ENCODE results near the gene ACOXL. TPM values are rescaled to one million over a fixed set of nuclear protein-coding genes. Genes with fewer than 3 reads are reported as not detected.

Gene ACOXL
- total RNA-seq, 1 experiment from 2014 or later: not detected

DNA sequence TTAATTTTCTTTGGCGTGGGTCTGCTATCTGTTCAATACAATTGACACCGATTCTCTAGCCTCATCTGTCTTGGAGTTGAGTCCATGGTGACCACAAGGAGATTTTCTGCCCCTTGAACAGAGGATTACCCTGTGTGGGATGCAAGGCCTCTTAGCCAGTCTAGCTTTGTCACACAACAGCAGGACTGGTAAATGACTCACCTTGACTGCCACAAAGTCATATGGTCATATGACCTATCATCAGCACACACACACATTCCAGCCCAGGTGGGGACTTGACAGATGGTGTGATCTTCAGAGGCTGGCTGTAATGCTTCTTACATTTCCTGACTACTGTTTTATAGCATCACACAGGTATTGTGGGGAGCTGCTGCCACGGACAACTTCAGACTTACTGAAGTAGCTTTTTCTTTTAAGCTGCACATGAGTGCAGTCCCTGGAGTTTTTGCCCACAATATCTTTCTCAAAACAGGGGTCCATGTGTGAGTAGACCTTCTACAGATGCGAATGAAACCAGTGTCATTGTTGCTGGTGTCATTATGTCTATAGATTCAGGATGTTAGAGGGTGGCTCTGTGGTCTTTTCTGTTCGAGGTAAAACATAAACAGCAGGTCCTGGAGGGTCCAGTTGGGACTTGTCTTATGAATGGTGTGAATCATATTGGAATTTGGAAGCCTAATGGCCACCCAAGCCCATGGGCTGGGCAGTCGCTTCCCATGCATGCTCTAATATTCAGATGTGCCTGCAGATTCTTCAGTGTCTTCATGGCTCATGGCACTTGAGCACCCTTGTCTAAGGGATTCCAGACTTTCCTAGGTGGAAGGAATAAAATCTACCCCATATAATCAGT, 18.6 kb upstream of the ACOXL start:
- no peak for DNase-seq
- Histone ChIP-seq H3K9me3 (replicated peaks) (no peaks in the 10 kb centered on the region), H3K4me1 (no peaks in the 10 kb centered on the region), H3K4me3 (no peak overlapping the region), H3K36me3 (no peaks in the 10 kb centered on the region), H3K27me3 (no peaks in the 10 kb centered on the region), H3K27ac (no peak overlapping the region)

DNA sequence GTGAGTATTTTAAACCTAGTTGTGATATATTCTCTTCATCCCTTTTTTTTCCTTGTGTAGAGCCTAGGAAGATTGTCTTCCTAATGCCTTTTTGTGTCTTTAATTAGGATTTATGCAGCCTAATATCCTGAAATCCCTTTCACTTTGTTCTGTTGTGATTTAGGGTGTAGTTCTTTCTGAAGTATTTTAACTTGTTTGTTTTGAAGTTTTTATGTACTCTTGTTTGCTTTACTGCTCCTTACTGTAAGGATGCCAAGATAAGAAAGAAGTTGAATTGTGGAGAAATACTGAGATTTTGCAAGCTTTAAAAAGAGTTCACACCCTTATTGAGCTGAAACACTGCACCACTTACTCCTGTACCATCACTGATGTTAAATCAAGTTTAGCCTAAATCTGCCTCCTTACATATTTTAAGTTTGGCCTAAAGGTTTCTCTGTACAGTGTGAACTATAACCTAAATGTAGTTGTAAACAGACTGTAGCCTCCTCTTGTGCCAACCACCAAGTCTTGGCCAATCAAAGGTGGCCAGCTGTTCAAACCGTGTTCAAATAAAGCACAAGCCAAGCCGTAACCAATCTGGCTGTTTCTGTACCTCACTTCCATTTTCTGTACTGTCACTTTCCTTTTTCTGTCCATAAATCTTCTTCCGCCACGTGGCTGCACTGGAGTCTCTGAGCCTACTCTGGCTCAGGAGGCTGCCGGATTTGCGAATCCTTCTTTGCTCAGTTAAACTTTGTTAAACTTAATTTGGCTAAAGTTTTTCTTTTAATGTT, 17.7 kb upstream of the ACOXL start:
- DNase-seq: peak in 1 of 2 experiments; percentile 14
- Histone ChIP-seq H3K36me3 (no peaks in the 10 kb centered on the region), H3K27ac (no peak overlapping the region), H3K4me1 (no peaks in the 10 kb centered on the region), H3K9me3 (replicated peaks) (no peaks in the 10 kb centered on the region), H3K4me3 (no peak overlapping the region), H3K27me3 (no peaks in the 10 kb centered on the region)

DNA sequence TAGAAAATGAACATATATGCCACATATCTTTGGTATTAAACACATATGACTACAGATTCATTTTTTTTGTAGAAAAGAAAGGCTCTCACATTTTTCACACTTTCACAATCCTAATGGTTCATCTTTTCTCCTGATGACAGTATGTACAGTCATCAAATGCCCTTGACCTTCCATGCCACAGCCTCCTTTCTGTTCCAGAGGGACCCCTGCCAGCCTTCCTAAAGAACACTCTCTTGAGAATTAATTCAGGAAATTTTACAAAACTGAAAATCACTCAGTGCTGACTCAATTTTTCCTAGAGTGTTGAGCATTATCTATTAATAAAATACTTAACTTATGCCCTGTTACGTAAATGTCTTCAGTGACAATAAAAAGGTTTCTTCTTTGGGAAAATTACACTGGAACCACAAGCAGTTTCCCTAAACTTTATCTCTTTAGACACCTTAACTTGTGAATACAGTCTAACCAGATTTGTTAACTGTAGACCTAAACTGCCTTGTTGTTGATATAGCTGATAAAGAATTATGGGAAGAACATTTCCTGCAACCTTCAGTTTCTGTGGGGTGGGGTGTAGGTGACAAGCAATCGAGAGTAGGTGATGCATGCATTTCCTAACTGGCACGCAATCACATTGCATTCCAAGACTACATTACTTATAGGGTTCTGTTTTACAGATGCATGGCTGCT, 15.3 kb upstream of the ACOXL start:
- Histone ChIP-seq H3K9me3 (replicated peaks) (no peaks in the 10 kb centered on the region), H3K36me3 (no peaks in the 10 kb centered on the region), H3K4me3 (no peak overlapping the region), H3K27ac (no peak overlapping the region), H3K4me1 (no peaks in the 10 kb centered on the region), H3K27me3 (peaks cover 5% of the 10 kb centered on the region)
- no peak for DNase-seq

DNA sequence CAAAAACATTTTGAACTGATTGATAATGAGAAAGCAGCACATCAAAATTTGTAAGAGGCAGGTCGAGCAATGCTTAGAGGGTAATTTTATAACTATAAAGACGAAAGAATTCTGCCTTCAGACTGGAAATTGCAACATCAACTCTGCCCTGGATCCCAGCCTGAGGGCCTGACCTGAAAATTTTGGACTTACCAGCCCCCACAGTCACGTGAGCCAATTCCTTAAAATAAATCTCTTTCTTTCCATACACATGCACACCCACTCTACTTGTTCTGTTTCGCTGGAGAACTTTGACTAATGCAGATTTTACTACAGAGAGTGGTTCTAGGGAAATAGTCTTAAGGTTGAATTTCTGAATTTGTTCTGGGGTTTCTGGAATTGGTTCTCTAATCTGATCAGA, 14.6 kb upstream of the ACOXL start:
- no peak for DNase-seq

DNA sequence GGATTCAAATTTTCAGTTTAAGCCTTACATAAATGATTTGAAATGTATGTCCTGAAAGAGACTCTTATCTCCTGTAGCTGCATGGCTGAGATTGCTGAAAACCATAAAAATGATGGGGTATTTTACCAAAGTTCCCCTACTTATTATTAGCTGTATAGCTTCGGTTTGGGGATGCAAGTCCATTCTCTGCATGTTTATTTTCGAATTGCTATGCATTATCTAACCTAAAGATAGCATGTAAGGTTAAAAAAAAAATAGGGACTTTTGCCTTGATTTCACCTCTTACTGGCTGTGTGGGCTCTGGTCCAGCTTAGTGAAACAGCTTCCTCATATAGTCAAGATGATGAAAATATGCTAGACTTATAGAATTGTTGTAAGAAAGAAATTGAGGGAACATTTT, 14.0 kb upstream of the ACOXL start:
- no peaks in the 10 kb centered on the region for H3K4me1 ChIP-seq
- no peaks in the 10 kb centered on the region for H3K36me3 ChIP-seq
- H3K9me3 ChIP-seq (replicated peaks): no peaks in the 10 kb centered on the region
- H3K27ac ChIP-seq: no peak overlapping the region
- H3K4me3 ChIP-seq: no peak overlapping the region
- H3K27me3 ChIP-seq: peaks cover 6% of the 10 kb centered on the region
- DNase-seq: no peak

More for the DNA sequence above, 14.6 kb upstream of the ACOXL start:
- Histone ChIP-seq H3K36me3 (no peaks in the 10 kb centered on the region), H3K27me3 (peaks cover 6% of the 10 kb centered on the region), H3K4me3 (no peak overlapping the region), H3K27ac (no peak overlapping the region), H3K9me3 (replicated peaks) (no peaks in the 10 kb centered on the region), H3K4me1 (no peaks in the 10 kb centered on the region)

DNA sequence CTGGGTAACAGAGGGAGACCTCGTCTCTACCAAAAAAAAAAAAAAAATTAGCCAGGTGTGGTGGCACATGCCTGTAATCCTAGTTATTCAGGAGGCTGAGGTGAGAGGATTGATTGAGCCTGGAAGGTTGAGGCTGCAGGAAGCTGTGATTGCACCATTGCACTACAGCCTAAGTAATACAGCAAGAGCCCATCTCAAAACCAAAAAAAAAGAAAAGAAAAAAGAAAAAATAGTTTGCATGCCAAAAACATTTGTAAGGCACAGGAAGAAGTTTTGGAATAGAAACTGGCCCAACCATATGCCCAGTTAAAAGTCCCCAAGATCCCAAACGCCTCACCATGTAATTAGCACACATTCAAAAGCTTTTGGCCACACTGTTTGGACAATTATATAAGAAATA, 13.4 kb upstream of the ACOXL start:
- DNase-seq: no peak
- Histone ChIP-seq H3K27me3 (peaks cover 6% of the 10 kb centered on the region), H3K27ac (no peak overlapping the region), H3K9me3 (replicated peaks) (no peaks in the 10 kb centered on the region), H3K36me3 (no peaks in the 10 kb centered on the region), H3K4me3 (no peak overlapping the region), H3K4me1 (no peaks in the 10 kb centered on the region)

DNA sequence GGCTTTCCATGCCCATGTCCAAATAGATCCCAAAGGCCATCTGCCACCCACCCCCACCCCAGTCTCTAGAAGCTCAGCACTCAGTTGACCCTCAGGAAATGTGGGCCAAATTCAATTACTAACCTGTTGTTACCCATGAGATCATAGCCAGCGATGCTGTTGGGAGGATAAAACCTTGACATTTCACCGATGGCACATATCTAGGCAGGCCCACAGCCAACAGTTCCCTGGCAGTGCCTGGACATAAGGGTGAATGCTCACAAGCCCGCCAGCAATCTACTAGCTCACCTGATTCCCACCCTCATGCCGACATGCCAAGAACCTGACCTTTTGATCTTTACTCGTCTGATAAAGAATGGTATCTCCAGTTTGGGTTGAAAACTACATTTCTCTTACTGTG, 11.8 kb upstream of the ACOXL start:
- no peaks in the 10 kb centered on the region for H3K36me3 ChIP-seq
- no peaks in the 10 kb centered on the region for H3K9me3 ChIP-seq (replicated peaks)
- H3K27ac ChIP-seq: no peak overlapping the region
- H3K4me3 ChIP-seq: no peak overlapping the region
- peaks cover 6% of the 10 kb centered on the region for H3K27me3 ChIP-seq
- no peaks in the 10 kb centered on the region for H3K4me1 ChIP-seq
- no peak for DNase-seq

DNA sequence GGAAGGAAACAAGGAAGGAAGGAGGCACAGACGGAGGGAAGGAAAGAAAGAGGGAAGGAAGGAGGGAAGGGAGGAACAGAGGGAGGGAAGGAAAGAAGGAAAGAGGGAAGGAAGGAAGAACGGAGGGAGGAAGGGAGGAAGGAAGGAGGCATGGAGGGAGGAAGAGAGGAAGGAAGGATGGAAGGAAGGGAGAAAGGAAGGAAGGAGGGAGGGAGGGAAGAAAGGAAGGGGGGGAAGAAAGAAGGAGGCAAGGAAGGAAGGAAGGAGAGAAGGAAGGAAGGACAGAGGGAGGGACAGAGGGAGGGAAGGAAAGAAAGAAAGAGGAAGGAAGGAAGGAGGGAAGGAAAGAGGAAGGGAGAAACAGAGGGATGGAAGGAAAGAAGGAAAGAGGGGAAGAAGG, 7.6 kb upstream of the ACOXL start:
- Histone ChIP-seq H3K36me3 (no peaks in the 10 kb centered on the region), H3K4me3 (no peak overlapping the region), H3K4me1 (no peaks in the 10 kb centered on the region), H3K27me3 (peaks cover 10% of the 10 kb centered on the region), H3K27ac (no peak overlapping the region), H3K9me3 (replicated peaks) (no peaks in the 10 kb centered on the region)
- DNase-seq: no peak

DNA sequence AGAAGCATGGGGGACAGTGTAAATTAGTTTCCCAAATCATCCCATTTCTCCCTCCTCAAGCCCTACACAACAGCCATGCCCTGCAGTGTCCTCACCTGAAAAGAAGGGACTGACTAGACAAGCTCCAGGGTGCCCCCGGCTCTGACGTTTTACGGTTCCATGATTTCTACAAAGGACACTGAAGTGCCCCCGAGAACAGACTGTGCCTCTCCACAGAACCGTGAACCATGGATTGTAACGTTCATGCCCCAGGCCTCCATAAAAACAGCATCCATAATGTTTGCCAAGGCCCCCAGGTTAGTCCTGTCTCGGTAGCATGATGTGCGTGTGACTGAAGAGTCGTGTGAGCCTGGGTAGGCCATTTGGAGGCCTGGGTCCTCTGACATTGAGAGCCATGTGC, 7.0 kb upstream of the ACOXL start:
- DNase-seq: no peak
- Histone ChIP-seq H3K9me3 (replicated peaks) (no peaks in the 10 kb centered on the region), H3K27me3 (peaks cover 10% of the 10 kb centered on the region), H3K4me3 (no peak overlapping the region), H3K27ac (no peak overlapping the region), H3K4me1 (no peaks in the 10 kb centered on the region), H3K36me3 (no peaks in the 10 kb centered on the region)

DNA sequence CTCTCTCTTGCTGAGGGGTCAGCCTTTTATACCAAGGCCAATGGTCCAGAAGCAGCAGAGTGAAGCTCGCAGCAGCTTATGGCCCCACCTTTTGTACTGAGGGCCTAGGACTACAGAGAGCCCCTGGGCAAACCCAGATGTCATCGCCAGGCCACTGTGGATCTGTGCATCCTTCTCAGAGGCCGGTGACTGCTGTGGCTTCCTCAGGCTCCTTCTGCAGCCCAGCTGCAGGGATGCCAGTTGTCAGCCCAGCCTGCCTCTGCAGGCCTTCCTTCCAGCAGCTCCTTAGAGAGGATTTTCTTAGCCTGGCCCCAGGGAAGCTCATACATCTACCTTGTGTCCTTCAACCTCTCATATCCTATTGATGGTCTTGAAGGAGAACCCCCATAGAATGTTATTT, 6.5 kb upstream of the ACOXL start:
- Histone ChIP-seq H3K27me3 (peaks cover 10% of the 10 kb centered on the region), H3K4me3 (no peak overlapping the region), H3K9me3 (replicated peaks) (no peaks in the 10 kb centered on the region), H3K27ac (no peak overlapping the region), H3K36me3 (no peaks in the 10 kb centered on the region), H3K4me1 (no peaks in the 10 kb centered on the region)
- DNase-seq: no peak

DNA sequence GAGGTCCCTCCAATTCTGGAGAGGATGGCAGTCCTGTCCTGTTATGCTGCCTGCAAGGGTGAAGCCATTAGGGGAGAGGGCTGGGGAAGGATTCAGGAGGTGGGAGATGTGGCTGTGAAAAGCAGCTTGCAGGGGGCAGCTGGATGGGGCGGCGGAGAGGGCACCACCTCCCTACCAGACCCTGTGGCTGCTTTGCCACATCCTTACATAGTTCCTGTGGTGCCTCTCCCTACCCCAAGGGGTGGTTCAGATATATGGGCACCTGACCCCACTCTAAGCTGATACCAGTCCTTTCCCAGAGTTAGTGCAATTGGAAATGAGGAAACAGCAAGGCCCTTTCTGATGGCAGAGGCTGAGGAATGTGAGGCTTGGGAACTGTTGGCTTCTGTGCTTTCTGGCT, 6.1 kb upstream of the ACOXL start:
- no peaks in the 10 kb centered on the region for H3K36me3 ChIP-seq
- H3K4me1 ChIP-seq: no peaks in the 10 kb centered on the region
- H3K27me3 ChIP-seq: peaks cover 10% of the 10 kb centered on the region

DNA sequence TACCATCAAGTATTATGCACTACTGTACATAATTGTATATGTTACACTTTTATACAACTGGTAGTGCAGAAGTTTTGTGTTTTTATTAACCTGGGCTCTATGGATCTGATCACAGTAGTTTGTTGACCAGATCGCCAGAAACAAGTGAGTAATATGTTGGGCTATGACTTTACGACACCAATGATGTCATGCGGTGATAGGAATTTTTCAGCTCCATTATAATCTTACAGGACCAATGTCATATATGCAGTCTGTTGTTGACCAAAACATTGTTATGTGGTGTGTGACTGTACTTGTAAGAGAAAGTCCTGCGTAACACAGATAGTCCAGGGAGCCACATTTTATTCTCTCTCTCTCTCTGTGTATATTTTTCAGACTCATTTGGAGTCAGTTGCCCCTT, 4.5 kb upstream of the ACOXL start:
- no peak overlapping the region for H3K27ac ChIP-seq
- H3K27me3 ChIP-seq: 0 out of 2 replicates have a peak, but pooled peaks cover 4% of the 10 kb centered on the region

More for the DNA sequence above, 6.1 kb upstream of the ACOXL start:
- no peak for DNase-seq
- Histone ChIP-seq H3K4me3 (no peak overlapping the region), H3K9me3 (replicated peaks) (0 out of 2 replicates have a peak, but pooled peaks cover under 1% of the 10 kb centered on the region), H3K27ac (no peak overlapping the region)

DNA sequence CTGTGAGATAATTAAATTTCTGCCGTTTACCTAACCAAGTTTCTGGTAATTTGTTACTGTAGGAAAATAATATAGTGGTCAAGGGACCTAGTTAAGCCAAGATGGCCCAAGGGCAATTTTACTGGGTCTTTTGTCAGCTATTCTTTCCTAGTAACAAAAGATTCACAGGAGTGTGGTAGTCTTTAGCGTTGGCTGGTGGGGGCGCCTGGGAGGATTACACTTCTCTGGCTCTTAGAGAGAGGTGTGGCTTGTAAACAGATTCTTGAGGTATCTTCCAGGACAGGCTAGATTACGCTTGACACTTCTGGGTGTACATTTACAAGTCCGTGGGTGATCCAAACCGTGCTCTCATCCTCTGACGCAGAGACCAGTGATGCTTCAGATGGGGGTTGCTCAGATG, 3.3 kb upstream of the ACOXL start:
- Histone ChIP-seq H3K4me1 (no peaks in the 10 kb centered on the region), H3K36me3 (no peaks in the 10 kb centered on the region), H3K27ac (no peak overlapping the region), H3K4me3 (no peak overlapping the region), H3K27me3 (0 out of 2 replicates have a peak, but pooled peaks cover 4% of the 10 kb centered on the region), H3K9me3 (replicated peaks) (peaks cover 4% of the 10 kb centered on the region; the same call in 1 of the 2 replicates)
- no peak for DNase-seq

More for the DNA sequence above, 4.5 kb upstream of the ACOXL start:
- no peak for DNase-seq
- no peaks in the 10 kb centered on the region for H3K4me1 ChIP-seq
- peaks cover 4% of the 10 kb centered on the region; the same call in 1 of the 2 replicates for H3K9me3 ChIP-seq (replicated peaks)
- no peak overlapping the region for H3K4me3 ChIP-seq
- no peaks in the 10 kb centered on the region for H3K36me3 ChIP-seq

DNA sequence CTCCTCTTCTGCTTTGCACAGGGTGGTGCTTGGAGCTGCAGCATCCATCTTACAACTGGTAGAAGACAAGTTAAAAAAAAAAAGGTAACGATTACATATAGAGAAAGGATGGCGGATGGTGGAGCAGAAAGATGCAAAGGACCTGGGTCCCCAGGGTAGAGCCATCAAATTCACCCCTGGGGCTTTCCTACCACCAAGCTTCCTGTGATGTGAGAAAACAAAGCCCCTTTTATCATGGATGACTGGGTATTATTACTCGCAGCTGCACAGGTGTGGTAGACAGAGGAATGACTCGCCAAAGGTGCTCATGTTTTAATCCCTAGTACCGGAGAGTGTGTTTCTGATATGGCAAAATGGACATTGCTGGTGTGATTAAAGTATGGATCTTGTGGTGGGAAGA, 1.3 kb upstream of the ACOXL start:
- 0 out of 2 replicates have a peak, but pooled peaks cover 4% of the 10 kb centered on the region for H3K27me3 ChIP-seq
- no peaks in the 10 kb centered on the region for H3K36me3 ChIP-seq
- DNase-seq: no peak
- no peaks in the 10 kb centered on the region for H3K4me1 ChIP-seq
- peaks cover 4% of the 10 kb centered on the region; the same call in 1 of the 2 replicates for H3K9me3 ChIP-seq (replicated peaks)
- no peak overlapping the region for H3K4me3 ChIP-seq
- no peak overlapping the region for H3K27ac ChIP-seq

DNA sequence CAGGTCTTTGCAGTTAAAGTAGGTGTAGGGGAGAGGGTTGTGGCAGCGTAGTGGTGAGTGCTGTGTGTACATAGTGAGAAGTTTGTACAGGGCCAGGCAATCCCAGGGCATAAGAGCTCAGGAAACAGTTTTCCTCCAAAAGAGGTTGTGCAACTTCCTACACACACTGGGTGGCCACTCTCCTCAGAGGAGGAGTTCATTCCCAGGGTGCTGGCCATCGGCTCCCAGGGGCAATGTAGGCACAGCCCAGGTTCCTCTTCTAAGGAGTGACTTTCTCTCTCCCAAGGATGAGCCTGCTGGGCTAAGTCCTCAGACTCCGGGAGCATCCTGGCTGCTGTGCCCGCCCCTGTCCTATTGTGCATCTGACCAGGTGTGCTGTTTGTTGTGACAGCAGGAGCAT, 3.0 kb downstream of the ACOXL start:
- Histone ChIP-seq H3K36me3 (no peaks in the 10 kb centered on the region), H3K27ac (no peak overlapping the region), H3K9me3 (replicated peaks) (peaks cover 4% of the 10 kb centered on the region; the same call in 1 of the 2 replicates), H3K27me3 (no peaks in the 10 kb centered on the region), H3K4me3 (no peak overlapping the region), H3K4me1 (no peaks in the 10 kb centered on the region)
- no peak for DNase-seq

Measured in SJCRH30 (cell line).